ENCODE data around the gene VSTM1.
A peak's percentile ranks its signal among the peaks of the same experiment; 100 is the strongest.

Gene VSTM1

DNA sequence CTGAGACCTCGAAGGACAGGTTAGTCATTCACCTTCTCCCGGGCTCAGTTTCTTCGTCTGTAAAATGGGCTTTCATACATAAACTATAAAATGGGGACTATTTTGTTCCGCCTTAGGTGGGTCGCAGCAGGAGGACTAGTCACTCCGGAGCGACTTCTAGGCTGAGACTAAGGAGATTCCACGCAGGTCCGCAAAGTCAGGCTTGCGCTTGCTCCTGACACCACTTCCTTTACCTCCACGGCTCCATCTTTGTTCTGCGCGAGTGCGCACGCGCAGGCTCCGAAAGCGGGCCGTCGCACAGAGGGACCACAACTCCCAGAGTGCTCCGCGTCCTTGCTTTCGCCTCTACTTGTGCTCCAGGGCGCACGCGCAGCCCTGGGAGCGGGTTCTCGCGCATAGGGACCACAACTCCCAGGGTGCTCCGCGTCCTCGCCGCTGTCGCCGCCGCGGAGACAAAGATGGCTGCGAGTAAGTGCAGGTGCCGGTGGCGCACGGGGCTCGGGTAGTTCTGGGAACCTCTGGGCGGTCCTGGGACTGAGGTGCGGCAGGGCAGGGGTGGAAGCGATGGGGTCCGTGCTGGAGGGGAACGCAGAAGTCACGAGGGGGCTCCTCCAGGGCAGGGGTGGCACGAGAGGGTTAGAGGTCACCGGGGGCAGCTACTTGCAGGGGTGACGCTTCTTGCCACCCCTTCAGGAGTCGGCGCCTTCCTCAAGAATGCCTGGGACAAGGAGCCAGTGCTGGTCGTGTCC is 38.9 kb upstream of the VSTM1 start, which contains the start of gene NDUFA3 (continued):
- TF ChIP-seq ZNF624 (tag by site-specific recombination; IDR thresholded peaks at IDR 0.05), result no peak
- no peak for TF ChIP-seq ZNF600 (tag by site-specific recombination; IDR thresholded peaks at IDR 0.05)
- TF ChIP-seq, protein P1, sequence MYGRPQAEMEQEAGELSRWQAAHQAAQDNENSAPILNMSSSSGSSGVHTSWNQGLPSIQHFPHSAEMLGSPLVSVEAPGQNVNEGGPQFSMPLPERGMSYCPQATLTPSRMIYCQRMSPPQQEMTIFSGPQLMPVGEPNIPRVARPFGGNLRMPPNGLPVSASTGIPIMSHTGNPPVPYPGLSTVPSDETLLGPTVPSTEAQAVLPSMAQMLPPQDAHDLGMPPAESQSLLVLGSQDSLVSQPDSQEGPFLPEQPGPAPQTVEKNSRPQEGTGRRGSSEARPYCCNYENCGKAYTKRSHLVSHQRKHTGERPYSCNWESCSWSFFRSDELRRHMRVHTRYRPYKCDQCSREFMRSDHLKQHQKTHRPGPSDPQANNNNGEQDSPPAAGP (tag by site-specific recombination; IDR thresholded peaks at IDR 0.05), result 0 out of 2 replicates have a peak, but pooled peaks have one; percentile 26
- TF ChIP-seq PRDM1 (tag by site-specific recombination; IDR thresholded peaks at IDR 0.05), result no peak
- peak; percentile 91 for TF ChIP-seq YY2 (tag by site-specific recombination; IDR thresholded peaks at IDR 0.05)
- no peak for TF ChIP-seq ZNF23 (tag by site-specific recombination; IDR thresholded peaks at IDR 0.05; ENCODE audit: borderline replicate concordance)
- TF ChIP-seq ZNF184 (tag by site-specific recombination; IDR thresholded peaks at IDR 0.05), result no peak
- TF ChIP-seq ZNF391 (tag by site-specific recombination; IDR thresholded peaks at IDR 0.05; ENCODE audit: borderline replicate concordance, low read depth), result no peak
- TF ChIP-seq, protein P2, sequence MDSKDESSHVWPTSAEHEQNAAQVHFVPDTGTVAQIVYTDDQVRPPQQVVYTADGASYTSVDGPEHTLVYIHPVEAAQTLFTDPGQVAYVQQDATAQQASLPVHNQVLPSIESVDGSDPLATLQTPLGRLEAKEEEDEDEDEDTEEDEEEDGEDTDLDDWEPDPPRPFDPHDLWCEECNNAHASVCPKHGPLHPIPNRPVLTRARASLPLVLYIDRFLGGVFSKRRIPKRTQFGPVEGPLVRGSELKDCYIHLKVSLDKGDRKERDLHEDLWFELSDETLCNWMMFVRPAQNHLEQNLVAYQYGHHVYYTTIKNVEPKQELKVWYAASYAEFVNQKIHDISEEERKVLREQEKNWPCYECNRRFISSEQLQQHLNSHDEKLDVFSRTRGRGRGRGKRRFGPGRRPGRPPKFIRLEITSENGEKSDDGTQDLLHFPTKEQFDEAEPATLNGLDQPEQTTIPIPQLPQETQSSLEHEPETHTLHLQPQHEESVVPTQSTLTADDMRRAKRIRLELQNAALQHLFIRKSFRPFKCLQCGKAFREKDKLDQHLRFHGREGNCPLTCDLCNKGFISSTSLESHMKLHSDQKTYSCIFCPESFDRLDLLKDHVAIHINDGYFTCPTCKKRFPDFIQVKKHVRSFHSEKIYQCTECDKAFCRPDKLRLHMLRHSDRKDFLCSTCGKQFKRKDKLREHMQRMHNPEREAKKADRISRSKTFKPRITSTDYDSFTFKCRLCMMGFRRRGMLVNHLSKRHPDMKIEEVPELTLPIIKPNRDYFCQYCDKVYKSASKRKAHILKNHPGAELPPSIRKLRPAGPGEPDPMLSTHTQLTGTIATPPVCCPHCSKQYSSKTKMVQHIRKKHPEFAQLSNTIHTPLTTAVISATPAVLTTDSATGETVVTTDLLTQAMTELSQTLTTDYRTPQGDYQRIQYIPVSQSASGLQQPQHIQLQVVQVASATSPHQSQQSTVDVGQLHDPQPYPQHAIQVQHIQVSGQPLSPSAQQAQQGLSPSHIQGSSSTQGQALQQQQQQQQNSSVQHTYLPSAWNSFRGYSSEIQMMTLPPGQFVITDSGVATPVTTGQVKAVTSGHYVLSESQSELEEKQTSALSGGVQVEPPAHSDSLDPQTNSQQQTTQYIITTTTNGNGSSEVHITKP (tag by site-specific recombination; IDR thresholded peaks at IDR 0.05), result peak; percentile 82; the same call in 1 of the 2 replicates
- TF ChIP-seq SCRT1 (tag by site-specific recombination; IDR thresholded peaks at IDR 0.05; ENCODE audit: borderline replicate concordance), result no peak
- no peak for TF ChIP-seq ZBTB48 (tag by site-specific recombination; IDR thresholded peaks at IDR 0.05)
- TF ChIP-seq, protein P3, sequence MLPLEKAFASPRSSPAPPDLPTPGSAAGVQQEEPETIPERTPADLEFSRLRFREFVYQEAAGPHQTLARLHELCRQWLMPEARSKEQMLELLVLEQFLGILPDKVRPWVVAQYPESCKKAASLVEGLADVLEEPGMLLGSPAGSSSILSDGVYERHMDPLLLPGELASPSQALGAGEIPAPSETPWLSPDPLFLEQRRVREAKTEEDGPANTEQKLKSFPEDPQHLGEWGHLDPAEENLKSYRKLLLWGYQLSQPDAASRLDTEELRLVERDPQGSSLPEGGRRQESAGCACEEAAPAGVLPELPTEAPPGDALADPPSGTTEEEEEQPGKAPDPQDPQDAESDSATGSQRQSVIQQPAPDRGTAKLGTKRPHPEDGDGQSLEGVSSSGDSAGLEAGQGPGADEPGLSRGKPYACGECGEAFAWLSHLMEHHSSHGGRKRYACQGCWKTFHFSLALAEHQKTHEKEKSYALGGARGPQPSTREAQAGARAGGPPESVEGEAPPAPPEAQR (tag by site-specific recombination; IDR thresholded peaks at IDR 0.05), result 0 out of 2 replicates have a peak, but pooled peaks have one; percentile 37
- TF ChIP-seq ZNF654 (tag by site-specific recombination; IDR thresholded peaks at IDR 0.05; ENCODE audit: low read depth), result no peak
- no peak for TF ChIP-seq BCL6B (tag by site-specific recombination; IDR thresholded peaks at IDR 0.05)
- TF ChIP-seq ZBTB17 (tag by site-specific recombination; IDR thresholded peaks at IDR 0.05), result peak; percentile 41
- no peak for TF ChIP-seq ZNF133 (tag by site-specific recombination; IDR thresholded peaks at IDR 0.05)
- TF ChIP-seq ZNF785 (tag by site-specific recombination; IDR thresholded peaks at IDR 0.05), result peak; percentile 49; the same call in 1 of the 2 replicates
- TF ChIP-seq ZNF701 (tag by site-specific recombination; IDR thresholded peaks at IDR 0.05), result no peak
- no peak for TF ChIP-seq ZNF776 (tag by site-specific recombination; IDR thresholded peaks at IDR 0.05; ENCODE audit: borderline replicate concordance)
- 0 out of 2 replicates have a peak, but pooled peaks have one; percentile 47 for TF ChIP-seq ZEB2 (tag by site-specific recombination; IDR thresholded peaks at IDR 0.05)
- no peak for TF ChIP-seq ZNF10 (tag by site-specific recombination; IDR thresholded peaks at IDR 0.05)
- TF ChIP-seq, protein P4, sequence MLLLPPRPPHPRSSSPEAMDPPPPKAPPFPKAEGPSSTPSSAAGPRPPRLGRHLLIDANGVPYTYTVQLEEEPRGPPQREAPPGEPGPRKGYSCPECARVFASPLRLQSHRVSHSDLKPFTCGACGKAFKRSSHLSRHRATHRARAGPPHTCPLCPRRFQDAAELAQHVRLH (tag by site-specific recombination; IDR thresholded peaks at IDR 0.05), result peak; percentile 91
- TF ChIP-seq ZNF473 (tag by site-specific recombination; IDR thresholded peaks at IDR 0.05), result no peak
- peak; percentile 49; the same call in 1 of the 2 replicates for TF ChIP-seq ZNF223 (tag by site-specific recombination; IDR thresholded peaks at IDR 0.05)
- TF ChIP-seq ZNF146 (tag by site-specific recombination; IDR thresholded peaks at IDR 0.05), result 0 out of 2 replicates have a peak, but pooled peaks have one; percentile 15
- no peak; the same call in 1 of the 2 replicates for TF ChIP-seq KLF8 (tag by site-specific recombination; IDR thresholded peaks at IDR 0.05)
- no peak for TF ChIP-seq ZNF837 (tag by site-specific recombination; IDR thresholded peaks at IDR 0.05)
- TF ChIP-seq ATF2 (tag by site-specific recombination; IDR thresholded peaks at IDR 0.05; ENCODE audit: low read depth), result no peak
- TF ChIP-seq, protein P5, sequence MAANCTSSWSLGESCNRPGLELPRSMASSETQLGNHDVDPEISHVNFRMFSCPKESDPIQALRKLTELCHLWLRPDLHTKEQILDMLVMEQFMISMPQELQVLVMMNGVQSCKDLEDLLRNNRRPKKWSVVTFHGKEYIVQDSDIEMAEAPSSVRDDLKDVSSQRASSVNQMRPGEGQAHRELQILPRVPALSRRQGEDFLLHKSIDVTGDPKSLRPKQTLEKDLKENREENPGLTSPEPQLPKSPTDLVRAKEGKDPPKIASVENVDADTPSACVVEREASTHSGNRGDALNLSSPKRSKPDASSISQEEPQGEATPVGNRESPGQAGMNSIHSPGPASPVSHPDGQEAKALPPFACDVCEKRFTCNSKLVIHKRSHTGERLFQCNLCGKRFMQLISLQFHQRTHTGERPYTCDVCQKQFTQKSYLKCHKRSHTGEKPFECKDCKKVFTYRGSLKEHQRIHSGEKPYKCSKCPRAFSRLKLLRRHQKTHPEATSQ (tag by site-specific recombination; IDR thresholded peaks at IDR 0.05), result no peak
- TF ChIP-seq ZNF555 (tag by site-specific recombination; conservative IDR thresholded peaks at IDR 0.05), result no peak
